Sigmoid colon (tissue), 7 donors: ENCODE measurements around the gene MAML1. TPM values are rescaled to one million over a fixed set of nuclear protein-coding genes. Genes with fewer than 3 reads are reported as not detected.

ENCODE experiments used
- DNase-seq: peaks from one replicate; pipeline ENCODE4 v3.0.0-alpha.2; 2019
- H3K27ac ChIP-seq, 4 donors: fragments of 200-600 bp; sonication (generic); one replicate each; pipeline ENCODE4 v1.5.1; 2016 to 2019; ENCODE audit warnings: mild to moderate bottlenecking in 1 of 4
- H3K27me3 ChIP-seq, 3 donors: fragments of 200-600 bp; sonication (generic); one replicate each; pipeline ENCODE4 v1.5.1; 2019; ENCODE audit warnings: mild to moderate bottlenecking in 1 of 3
- H3K36me3 ChIP-seq, 4 donors: fragments of 200-600 bp; sonication (generic); one replicate each; pipeline ENCODE4 v1.5.1; 2016 to 2019
- H3K4me1 ChIP-seq, 4 donors: fragments of 200-600 bp; sonication (generic); one replicate each; pipeline ENCODE4 v1.5.1; 2017 to 2019
- H3K4me3 ChIP-seq, 4 donors: fragments of 200-600 bp; sonication (generic); one replicate each; pipeline ENCODE4 v1.5.1; 2017 to 2019; ENCODE audit warnings: mild to moderate bottlenecking in 2 of 4, moderate library complexity in 1 of 4
- H3K9me3 ChIP-seq, 4 donors: fragments of 200-600 bp in 3 of 4; sonication (generic) in 3 of 4; one replicate each; pipeline versions ENCODE4 v1.5.1 to v1.6.1; 2013 to 2019
- EP300 ChIP-seq, 4 donors: sonication (generic); formaldehyde crosslinking; IDR thresholded peaks; one replicate each; pipeline ENCODE4 v1.6.1; 2017; ENCODE audit warnings: antibody characterized with exemption in 4 of 4
- POLR2A ChIP-seq, 2 donors: fragments of 450-650 bp; IDR thresholded peaks; one replicate each; pipeline ENCODE4 v1.6.1; 2016; ENCODE audit warnings: antibody characterized with exemption in 2 of 2, mild to moderate bottlenecking in 2 of 2, moderate library complexity in 2 of 2
- POLR2AphosphoS5 ChIP-seq, 4 donors: sonication (generic); formaldehyde crosslinking; IDR thresholded peaks; one replicate each; pipeline ENCODE4 v1.6.1; 2017; ENCODE audit warnings: antibody characterized with exemption in 4 of 4
- WGBS, 2 donors: extraction: QIAGEN DNeasy Blood & Tissue Kit; methylation state at CpG; one replicate each; pipeline ENCODE4 v1.1.7; 2013; 5-methylcytosine and 5-hydroxymethylcytosine counted together
- intact Hi-C: fragments of 100-400 bp; cut with DNase I; formaldehyde crosslinking; loops from one replicate; pipeline ENCODE4 v1.15.1; 2023
- polyA plus RNA-seq, 3 donors: library from polyadenylated mRNA; stranded (reverse); fragments of 200-250 nt; gene quantifications; one replicate each; pipeline ENCODE4 v1.2.3, GENCODE V29; 2013
- total RNA-seq, 4 donors: library from RNA; depleted of rRNA; stranded (reverse); fragments of >200 nt; gene quantifications; one replicate each; pipeline ENCODE4 v1.1.0, GENCODE V29; 2016
- TF ChIP-seq, protein P1 (sequence below), 4 experiments: fragments of 450-650 bp in 3 of 4; fragments of 200-600 bp in 1 of 4; IDR thresholded peaks; one replicate each; pipeline ENCODE4 v1.5.1; 2016 to 2019; ENCODE audit warnings: antibody characterized with exemption in 4 of 4, mild to moderate bottlenecking in 3 of 4, moderate library complexity in 2 of 4
- donor health status: healthy with polysubstance abuse.
- donor health status: Bipolar disorder and iron deficiency.
- donor health status: healthy.

Gene MAML1
- total and polyA plus RNA-seq, 7 donors: 7.2 to 30.2 (median 18.1) TPM

DNA sequence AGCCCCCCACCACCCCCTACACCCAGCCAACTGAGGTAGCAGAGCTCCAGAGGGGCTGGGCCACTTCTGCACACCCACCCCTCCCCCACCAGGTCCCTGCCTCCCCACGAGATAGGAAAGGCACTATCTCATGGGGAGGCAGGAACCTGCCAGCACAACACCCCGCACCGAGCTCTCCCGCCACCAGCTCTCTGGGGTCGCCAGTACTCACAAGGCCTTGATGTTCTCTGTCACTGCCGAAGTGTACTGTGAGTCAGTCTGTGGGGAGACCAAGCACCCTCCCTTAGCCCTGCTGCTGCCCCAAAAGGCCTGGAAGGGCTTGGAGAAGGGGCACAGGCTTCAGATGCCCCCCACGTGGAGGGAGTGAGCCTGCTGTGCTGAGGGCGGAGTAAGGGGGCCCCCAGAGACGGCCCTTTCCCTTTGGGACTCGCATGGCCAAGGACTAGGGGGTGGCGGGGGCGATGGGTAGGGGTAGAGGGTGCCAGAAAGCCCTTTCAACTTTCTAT lies 68.1 kb downstream of the MAML1 start:
- 82 to 87% methylated on average over 12 of the region's 12 CpGs for WGBS, 2 donors

DNA sequence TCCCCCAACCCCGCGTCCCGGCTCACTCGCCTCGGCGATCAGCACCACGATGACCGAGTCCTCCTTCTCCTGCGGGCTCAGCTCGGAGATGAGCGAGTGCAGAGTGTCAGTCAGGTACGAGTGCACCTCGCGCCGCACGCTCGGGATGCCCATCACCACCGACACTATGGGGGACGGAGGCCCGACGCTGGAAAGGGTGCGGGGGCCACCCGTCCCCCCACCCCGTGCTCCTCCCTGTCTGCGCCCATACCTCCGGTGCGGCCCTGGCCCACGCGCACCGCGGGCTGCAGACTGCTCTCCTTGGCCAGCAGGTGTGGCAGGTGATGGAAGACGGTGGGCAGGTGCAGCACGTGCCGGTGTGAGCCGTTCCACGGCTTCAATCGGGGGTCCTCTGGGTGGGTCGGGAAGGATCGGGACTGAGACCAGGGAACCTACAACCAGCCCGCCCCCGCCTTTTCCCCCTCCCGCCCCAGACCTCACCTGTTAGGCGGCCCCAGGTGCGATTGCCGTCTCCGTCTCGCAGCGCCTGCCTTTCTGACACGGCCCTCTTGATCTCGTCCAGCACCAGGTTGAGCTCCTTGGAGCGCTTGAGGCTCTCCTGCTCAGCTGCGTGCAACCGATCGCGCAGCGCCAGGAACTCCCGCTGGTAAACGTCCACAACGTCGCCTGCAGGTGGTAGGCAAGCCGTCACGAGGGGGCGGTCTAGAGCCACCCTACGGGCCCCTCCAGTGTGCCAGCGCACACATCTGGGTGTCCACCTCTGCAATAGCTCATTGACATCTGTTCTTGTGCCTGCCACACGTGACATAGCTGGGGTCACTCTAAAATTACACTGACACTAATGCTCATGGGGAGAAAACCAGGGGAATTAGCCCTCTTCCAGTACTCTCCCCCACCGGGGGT lies 68.9 kb downstream of the MAML1 start:
- Histone ChIP-seq H3K4me1 (peaks cover 0 to 48% (median 47%) of the 10 kb centered on the region in 4 donors), H3K9me3 (no peaks in the 10 kb centered on the region), H3K27me3 (no peaks in the 10 kb centered on the region), H3K4me3 (no peak overlapping the region), H3K27ac (peak overlapping the region in 2 of 4 donors; percentile 99), H3K36me3 (peaks cover 30 to 44% (median 35%) of the 10 kb centered on the region in 4 donors)
- peak; percentile 91 for DNase-seq
- TF ChIP-seq, protein P1, sequence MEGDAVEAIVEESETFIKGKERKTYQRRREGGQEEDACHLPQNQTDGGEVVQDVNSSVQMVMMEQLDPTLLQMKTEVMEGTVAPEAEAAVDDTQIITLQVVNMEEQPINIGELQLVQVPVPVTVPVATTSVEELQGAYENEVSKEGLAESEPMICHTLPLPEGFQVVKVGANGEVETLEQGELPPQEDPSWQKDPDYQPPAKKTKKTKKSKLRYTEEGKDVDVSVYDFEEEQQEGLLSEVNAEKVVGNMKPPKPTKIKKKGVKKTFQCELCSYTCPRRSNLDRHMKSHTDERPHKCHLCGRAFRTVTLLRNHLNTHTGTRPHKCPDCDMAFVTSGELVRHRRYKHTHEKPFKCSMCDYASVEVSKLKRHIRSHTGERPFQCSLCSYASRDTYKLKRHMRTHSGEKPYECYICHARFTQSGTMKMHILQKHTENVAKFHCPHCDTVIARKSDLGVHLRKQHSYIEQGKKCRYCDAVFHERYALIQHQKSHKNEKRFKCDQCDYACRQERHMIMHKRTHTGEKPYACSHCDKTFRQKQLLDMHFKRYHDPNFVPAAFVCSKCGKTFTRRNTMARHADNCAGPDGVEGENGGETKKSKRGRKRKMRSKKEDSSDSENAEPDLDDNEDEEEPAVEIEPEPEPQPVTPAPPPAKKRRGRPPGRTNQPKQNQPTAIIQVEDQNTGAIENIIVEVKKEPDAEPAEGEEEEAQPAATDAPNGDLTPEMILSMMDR (IDR thresholded peaks at IDR 0.05): peak; percentile 39 to 78 (median 52)
- peak in 3 of 4 donors; percentile 7 to 40 (median 39) for TF ChIP-seq POLR2AphosphoS5 (IDR thresholded peaks at IDR 0.05)
- TF ChIP-seq POLR2A (IDR thresholded peaks at IDR 0.05): no peak
- TF ChIP-seq EP300 (IDR thresholded peaks at IDR 0.05): no peak
- intact Hi-C loops: no loop called here
- 62 to 69% methylated on average over 67 of the region's 67 CpGs for WGBS, 2 donors

More for the DNA sequence above, 68.1 kb downstream of the MAML1 start:
- peak; percentile 68 for DNase-seq
- Histone ChIP-seq H3K4me1 (peaks cover 0 to 56% (median 51%) of the 10 kb centered on the region in 4 donors), H3K27ac (no peak overlapping the region), H3K27me3 (no peaks in the 10 kb centered on the region), H3K4me3 (no peak overlapping the region), H3K36me3 (peaks cover 30 to 44% (median 35%) of the 10 kb centered on the region in 4 donors), H3K9me3 (no peaks in the 10 kb centered on the region)
- intact Hi-C loops: no loop called here
- no peak for TF ChIP-seq POLR2AphosphoS5 (IDR thresholded peaks at IDR 0.05)
- TF ChIP-seq, protein P1 (IDR thresholded peaks at IDR 0.05): no peak
- no peak for TF ChIP-seq POLR2A (IDR thresholded peaks at IDR 0.05)
- TF ChIP-seq EP300 (IDR thresholded peaks at IDR 0.05): no peak

DNA sequence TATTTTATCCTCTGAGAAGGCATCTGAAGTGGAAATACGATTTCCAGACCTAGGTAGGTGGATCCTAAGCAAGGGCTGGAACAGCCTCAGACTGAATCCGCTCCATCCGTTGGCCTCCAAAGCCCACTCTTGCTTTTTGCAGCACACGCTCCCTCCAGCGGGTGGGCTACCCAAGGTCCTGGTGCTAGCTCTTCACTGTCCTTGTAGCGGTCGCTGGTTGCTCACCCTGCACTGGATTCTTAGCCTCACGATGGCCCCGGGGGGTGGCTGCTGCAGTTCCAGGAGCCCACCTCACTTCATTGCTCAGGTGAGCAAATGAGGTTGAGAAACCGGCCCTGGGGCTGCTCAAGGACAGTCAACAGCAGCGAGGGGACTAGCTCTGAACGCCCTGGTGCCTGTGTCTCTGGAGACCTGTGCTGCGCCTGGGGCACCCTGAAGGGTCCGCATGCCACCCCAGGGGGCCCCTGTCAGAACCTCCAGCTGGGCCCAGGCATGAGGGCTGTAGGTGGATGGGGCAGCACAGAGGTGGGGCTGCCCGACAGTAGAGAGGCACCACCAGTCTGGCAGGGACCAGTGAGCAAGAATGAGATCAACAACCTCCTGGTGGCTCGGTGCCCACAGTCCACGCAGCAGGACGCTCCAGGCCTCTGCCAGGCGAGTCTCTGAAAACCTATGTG lies 69.7 kb downstream of the MAML1 start:
- H3K4me1 ChIP-seq: peaks cover 0 to 45% (median 43%) of the 10 kb centered on the region in 4 donors
- no peaks in the 10 kb centered on the region for H3K27me3 ChIP-seq
- WGBS, 2 donors: 82 to 88% methylated on average over 19 of the region's 19 CpGs
- intact Hi-C loops: no loop called here
- peak overlapping the region in 3 of 4 donors; percentile 98 to 99 (median 99) for H3K27ac ChIP-seq
- peak; percentile 77 for DNase-seq
- H3K9me3 ChIP-seq: no peaks in the 10 kb centered on the region
- H3K4me3 ChIP-seq: no peak overlapping the region
- TF ChIP-seq, protein P1 (IDR thresholded peaks at IDR 0.05): no peak
- H3K36me3 ChIP-seq: peaks cover 28 to 41% (median 33%) of the 10 kb centered on the region in 4 donors

DNA sequence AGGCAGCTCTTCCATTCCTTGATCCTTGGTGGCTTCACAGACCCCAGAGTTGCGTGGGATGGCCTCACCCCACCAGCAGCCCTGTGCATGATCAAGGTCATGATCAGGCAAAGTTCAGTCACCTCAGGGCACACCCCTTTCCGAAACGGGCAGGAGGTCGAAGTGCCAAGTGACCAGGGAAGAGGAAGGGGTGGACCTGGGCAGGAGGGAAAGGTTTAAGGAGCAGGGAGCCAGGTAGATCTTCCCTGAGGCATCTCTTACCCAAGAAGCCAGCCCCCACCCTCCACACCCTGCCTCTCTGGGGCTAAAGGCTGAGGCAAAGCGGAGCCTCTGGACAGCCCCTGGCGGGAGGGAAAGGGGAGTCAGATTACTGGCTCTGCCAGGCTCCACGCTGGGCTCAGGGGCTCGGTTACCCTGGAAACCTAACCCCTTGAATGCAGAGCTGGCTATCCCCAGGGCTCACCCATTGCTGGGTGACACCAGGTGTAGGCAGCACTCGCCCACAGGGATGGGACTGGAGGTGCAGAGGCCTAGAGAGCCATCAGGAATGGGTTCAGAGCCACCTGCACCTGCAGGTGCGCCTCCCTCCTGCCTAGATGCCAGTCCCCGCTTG lies 70.4 kb downstream of the MAML1 start:
- intact Hi-C loops: no loop called here
- peak overlapping the region in 3 of 4 donors; percentile 98 to 99 (median 99) for H3K27ac ChIP-seq
- peaks cover 0 to 52% (median 50%) of the 10 kb centered on the region in 4 donors for H3K4me1 ChIP-seq

More for the DNA sequence above, 70.4 kb downstream of the MAML1 start:
- Histone ChIP-seq H3K36me3 (peaks cover 21 to 34% (median 28%) of the 10 kb centered on the region in 4 donors), H3K9me3 (no peaks in the 10 kb centered on the region), H3K27me3 (no peaks in the 10 kb centered on the region), H3K4me3 (no peak overlapping the region)
- peak; percentile 65 for DNase-seq
- TF ChIP-seq EP300 (IDR thresholded peaks at IDR 0.05): no peak
- no peak for TF ChIP-seq POLR2AphosphoS5 (IDR thresholded peaks at IDR 0.05)
- TF ChIP-seq, protein P1 (IDR thresholded peaks at IDR 0.05): no peak
- no peak for TF ChIP-seq POLR2A (IDR thresholded peaks at IDR 0.05)
- WGBS, 2 donors: 35 to 62% methylated on average over 11 of the region's 11 CpGs
